Ovary (tissue), 9 donors: Measurements from ENCODE around the gene PATJ. TPM values are rescaled to one million over a fixed set of nuclear protein-coding genes. Genes with fewer than 3 reads are reported as not detected.

ENCODE experiments used
- DNase-seq, 5 donors: peaks; one replicate each; pipeline ENCODE4 v3.0.0-alpha.2; 2019 to 2020
- H3K27ac ChIP-seq, 2 donors: fragments of 200-600 bp; one replicate each; pipeline versions ENCODE4 v1.5.1 to v1.8.0; 2019 to 2022
- H3K27me3 ChIP-seq: fragments of 200-600 bp; one replicate; pipeline ENCODE4 v1.8.0; 2022
- H3K36me3 ChIP-seq: fragments of 200-600 bp; sonication (generic); one replicate; pipeline ENCODE4 v1.5.1; 2019
- H3K4me1 ChIP-seq: one replicate; pipeline ENCODE4 v1.8.1; 2013; ENCODE audit warnings: mild to moderate bottlenecking, moderate library complexity; ENCODE audit not compliant: insufficient read depth
- H3K4me3 ChIP-seq: fragments of 200-600 bp; sonication (generic); one replicate; pipeline ENCODE4 v1.5.1; 2017
- H3K9me3 ChIP-seq, 2 donors: fragments of 200-600 bp in 1 of 2; sonication (generic) in 1 of 2; one replicate each; pipeline versions ENCODE4 v1.5.1 to v1.8.1; 2013 to 2019; ENCODE audit warnings: mild to moderate bottlenecking in 1 of 2, moderate library complexity in 1 of 2
- EP300 ChIP-seq: sonication (generic); formaldehyde crosslinking; IDR thresholded peaks from one replicate; pipeline ENCODE4 v1.6.1; 2017; ENCODE audit warnings: antibody characterized with exemption
- POLR2A ChIP-seq: fragments of 450-650 bp; IDR thresholded peaks from one replicate; pipeline ENCODE4 v1.6.1; 2017; ENCODE audit warnings: antibody characterized with exemption, mild to moderate bottlenecking, moderate library complexity
- WGBS, 3 donors: extraction: QIAGEN DNeasy Blood & Tissue Kit in 1 of 3; methylation state at CpG; one replicate each; pipeline versions ENCODE4 v1.1.5 to v1.1.7; 2013 to 2017; 5-methylcytosine and 5-hydroxymethylcytosine counted together
- intact Hi-C, 4 donors: fragments of 100-400 bp; cut with DNase I; formaldehyde crosslinking; loops; one replicate each; pipeline versions ENCODE4 v1.11.0 to v1.15.1; 2022 to 2023
- polyA plus RNA-seq, 2 donors: library from polyadenylated mRNA; stranded (reverse); fragments of 200-250 nt in 1 of 2; fragments of 350-450 nt in 1 of 2; fragmentation: Illumina TruSeq in 1 of 2; extraction: RNeasy Lipid Tissue Mini Kit (QIAGEN cat#74804) in 1 of 2; gene quantifications; one replicate each; pipeline ENCODE4 v1.2.3, GENCODE V29; 2013 to 2014
- total RNA-seq, 7 donors: library from RNA; depleted of rRNA in 2 of 7; stranded (reverse); fragments of >200 nt in 2 of 7; fragmentation: NEBNext Ultra II Directional in 3 of 7; extraction: Animal tissue kit (Norgen Biotek cat#: 25700) in 3 of 7; gene quantifications; one replicate each; pipeline versions ENCODE4 v1.1.0 to v1.2.4, GENCODE V29; 2016 to 2023
- TF ChIP-seq, protein P1 (sequence below), 3 donors: fragments of 450-650 bp in 2 of 3; fragments of 200-600 bp in 1 of 3; IDR thresholded peaks; one replicate each; pipeline versions ENCODE4 v1.5.1 to v1.8.0; 2016 to 2022; ENCODE audit warnings: antibody characterized with exemption in 3 of 3, mild to moderate bottlenecking in 1 of 3
- donor health status: DM: no; HTN: no; CAD: no; lungs with moderate emphysema.
- donor health status: DM: no; HTN: no; CAD: no.
- donor health status: Bipolar disorder and iron deficiency.
- donor health status: DM: yes; HTN: yes; CAD: no.
- donor health status: DM: no; HTN: no; CAD: no.
- donor health status: DM: yes; HTN: yes; CAD: no.

Gene PATJ
- total and polyA plus RNA-seq, 9 donors = 7.6 to 60.1 (median 25.5) TPM

- intact Hi-C loops = no loop called here
- Histone ChIP-seq H3K27ac (no peak overlapping the region), H3K27me3 (no peaks in the 10 kb centered on the region), H3K4me1 (peaks cover 5% of the 10 kb centered on the region), H3K9me3 (no peaks in the 10 kb centered on the region), H3K36me3 (no peaks in the 10 kb centered on the region), H3K4me3 (no peak overlapping the region)
- no peak for TF ChIP-seq EP300
- TF ChIP-seq, protein P1, sequence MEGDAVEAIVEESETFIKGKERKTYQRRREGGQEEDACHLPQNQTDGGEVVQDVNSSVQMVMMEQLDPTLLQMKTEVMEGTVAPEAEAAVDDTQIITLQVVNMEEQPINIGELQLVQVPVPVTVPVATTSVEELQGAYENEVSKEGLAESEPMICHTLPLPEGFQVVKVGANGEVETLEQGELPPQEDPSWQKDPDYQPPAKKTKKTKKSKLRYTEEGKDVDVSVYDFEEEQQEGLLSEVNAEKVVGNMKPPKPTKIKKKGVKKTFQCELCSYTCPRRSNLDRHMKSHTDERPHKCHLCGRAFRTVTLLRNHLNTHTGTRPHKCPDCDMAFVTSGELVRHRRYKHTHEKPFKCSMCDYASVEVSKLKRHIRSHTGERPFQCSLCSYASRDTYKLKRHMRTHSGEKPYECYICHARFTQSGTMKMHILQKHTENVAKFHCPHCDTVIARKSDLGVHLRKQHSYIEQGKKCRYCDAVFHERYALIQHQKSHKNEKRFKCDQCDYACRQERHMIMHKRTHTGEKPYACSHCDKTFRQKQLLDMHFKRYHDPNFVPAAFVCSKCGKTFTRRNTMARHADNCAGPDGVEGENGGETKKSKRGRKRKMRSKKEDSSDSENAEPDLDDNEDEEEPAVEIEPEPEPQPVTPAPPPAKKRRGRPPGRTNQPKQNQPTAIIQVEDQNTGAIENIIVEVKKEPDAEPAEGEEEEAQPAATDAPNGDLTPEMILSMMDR (IDR thresholded peaks at IDR 0.05) = no peak
- no peak for TF ChIP-seq POLR2A
- 25 to 50% (median 36%) methylated on average over 4 of the region's 4 CpGs for WGBS, 3 donors
- DNase-seq = no peak
Observed at GRCh38 chr1:61807606-61808140, 65.4 kb downstream of the PATJ start.

GRCh38 chr1:61808321-61808720, 66.0 kb downstream of the PATJ start:
- H3K4me3 ChIP-seq = no peak overlapping the region
- H3K27ac ChIP-seq = no peak overlapping the region
- H3K36me3 ChIP-seq = no peaks in the 10 kb centered on the region
- intact Hi-C loops = no loop called here
- H3K4me1 ChIP-seq = peaks cover 5% of the 10 kb centered on the region
- WGBS, 3 donors = 77 to 87% (median 79%) methylated on average over 4 of the region's 4 CpGs
- no peaks in the 10 kb centered on the region for H3K27me3 ChIP-seq
- TF ChIP-seq, protein P1 (IDR thresholded peaks at IDR 0.05) = no peak
- no peak for TF ChIP-seq EP300
- DNase-seq = no peak
- no peaks in the 10 kb centered on the region for H3K9me3 ChIP-seq

DNA sequence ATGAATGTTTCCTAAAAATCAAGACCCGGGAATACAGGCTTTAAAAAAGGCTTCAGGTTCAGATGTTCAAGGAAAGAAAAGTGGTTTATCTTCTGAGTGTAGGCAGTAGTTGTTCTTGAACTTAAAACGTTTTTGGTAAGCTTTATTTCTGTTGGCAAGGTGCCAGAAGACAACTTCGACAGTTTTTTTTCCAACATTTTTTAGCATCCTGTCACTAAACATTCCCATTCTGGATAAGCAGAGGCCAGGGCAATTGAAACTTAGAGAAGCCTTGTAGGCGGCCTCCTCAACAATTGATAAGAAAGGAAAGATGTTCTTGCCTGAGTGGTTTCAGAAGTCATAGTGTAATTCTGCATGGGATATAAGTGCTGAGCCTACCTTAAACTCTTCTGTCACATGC, 66.7 kb downstream of the PATJ start:
- no peaks in the 10 kb centered on the region for H3K9me3 ChIP-seq
- no peak for DNase-seq

DNA sequence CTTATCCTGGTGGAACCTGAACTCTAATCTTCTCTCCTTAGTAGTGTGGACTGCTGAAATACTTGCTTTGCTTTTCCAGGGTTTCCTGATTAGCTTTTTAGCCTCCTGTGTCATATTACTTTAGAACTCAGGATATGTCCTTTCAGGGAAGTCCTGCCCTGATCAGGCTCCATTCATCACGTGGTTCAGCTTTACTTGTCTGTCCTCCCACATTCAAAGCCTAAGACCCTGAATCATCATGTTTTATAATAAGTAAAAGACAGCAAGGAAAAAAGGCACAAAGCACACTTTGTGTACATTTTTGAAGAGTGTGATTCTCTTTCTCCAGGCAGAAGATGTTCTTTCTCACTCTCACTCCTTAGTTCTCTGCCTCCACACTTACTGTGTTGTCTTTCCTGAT, 70.6 kb downstream of the PATJ start:
- H3K4me3 ChIP-seq = no peak overlapping the region
- no peaks in the 10 kb centered on the region for H3K36me3 ChIP-seq
- no peak overlapping the region for H3K27ac ChIP-seq
- peaks cover 2% of the 10 kb centered on the region for H3K4me1 ChIP-seq
- TF ChIP-seq EP300 = no peak
- intact Hi-C loops = no loop called here
- no peaks in the 10 kb centered on the region for H3K9me3 ChIP-seq
- 68 to 76% (median 73%) methylated on average over 1 of the region's 1 CpG for WGBS, 3 donors
- H3K27me3 ChIP-seq = no peaks in the 10 kb centered on the region
- no peak for DNase-seq

More for the DNA sequence above, 66.7 kb downstream of the PATJ start:
- no peaks in the 10 kb centered on the region for H3K27me3 ChIP-seq
- H3K4me3 ChIP-seq = no peak overlapping the region
- no peak overlapping the region for H3K27ac ChIP-seq
- peaks cover 5% of the 10 kb centered on the region for H3K4me1 ChIP-seq
- WGBS, 3 donors = 11 to 20% (median 12%) methylated on average over 4 of the region's 4 CpGs
- TF ChIP-seq, protein P1 (IDR thresholded peaks at IDR 0.05) = no peak
- no peak for TF ChIP-seq POLR2A
- no peak for TF ChIP-seq EP300
- H3K36me3 ChIP-seq = no peaks in the 10 kb centered on the region
- intact Hi-C loops = no loop called here

DNA sequence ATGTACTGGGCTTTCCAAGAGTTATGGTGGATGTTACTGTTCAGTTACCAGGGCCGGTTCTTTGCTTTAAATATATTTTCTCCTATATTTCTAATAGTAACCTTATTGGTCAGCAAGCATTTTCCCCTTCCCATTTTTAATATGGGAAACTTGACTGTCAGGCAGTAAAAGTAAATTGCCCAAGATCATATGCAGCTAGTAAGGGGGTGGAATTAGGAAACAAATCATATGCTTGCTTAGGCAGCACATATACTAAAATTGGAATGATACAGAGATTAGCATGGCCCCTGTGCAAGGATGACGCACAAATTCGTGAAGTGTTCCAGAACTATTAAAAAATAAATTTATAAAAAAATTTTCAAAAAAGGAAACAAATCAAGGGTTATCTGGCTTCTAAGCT, 73.9 kb downstream of the PATJ start:
- Histone ChIP-seq H3K27me3 (no peaks in the 10 kb centered on the region), H3K4me3 (no peak overlapping the region), H3K9me3 (no peaks in the 10 kb centered on the region), H3K27ac (no peak overlapping the region), H3K36me3 (no peaks in the 10 kb centered on the region), H3K4me1 (no peaks in the 10 kb centered on the region)
- no peak for TF ChIP-seq EP300
- no peak for TF ChIP-seq POLR2A
- TF ChIP-seq, protein P1 (IDR thresholded peaks at IDR 0.05) = no peak
- no peak for DNase-seq
- intact Hi-C loops = no loop called here
- WGBS, 3 donors = 74 to 86% (median 81%) methylated on average over 3 of the region's 3 CpGs
